ENCODE results near the gene SBF2. TPM values are rescaled to one million over a fixed set of nuclear protein-coding genes. Genes with fewer than 3 reads are reported as not detected.

SBF2 gene
- total RNA-seq, 1 donor from 2014 or later, result 21.1 TPM

DNA sequence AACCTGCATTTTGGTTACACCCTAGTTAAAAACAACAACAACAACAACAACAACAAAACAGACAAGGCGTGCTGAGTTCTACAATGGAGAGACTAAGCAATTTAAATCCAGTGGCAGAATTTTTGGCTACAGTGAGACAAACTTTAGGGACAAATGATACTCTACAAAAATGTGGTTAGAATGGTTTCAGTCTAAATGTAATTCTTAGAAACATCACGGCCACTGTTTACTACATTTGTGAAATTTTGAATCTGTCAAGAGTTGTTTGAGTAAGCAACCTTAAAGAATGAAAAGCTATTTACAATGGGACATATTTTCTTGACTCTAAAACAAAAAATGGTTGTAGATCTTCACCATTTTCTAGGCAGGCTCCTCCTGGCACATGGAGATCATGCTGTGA lies 370.7 kb downstream of the SBF2 start:
- TF ChIP-seq, protein P1, sequence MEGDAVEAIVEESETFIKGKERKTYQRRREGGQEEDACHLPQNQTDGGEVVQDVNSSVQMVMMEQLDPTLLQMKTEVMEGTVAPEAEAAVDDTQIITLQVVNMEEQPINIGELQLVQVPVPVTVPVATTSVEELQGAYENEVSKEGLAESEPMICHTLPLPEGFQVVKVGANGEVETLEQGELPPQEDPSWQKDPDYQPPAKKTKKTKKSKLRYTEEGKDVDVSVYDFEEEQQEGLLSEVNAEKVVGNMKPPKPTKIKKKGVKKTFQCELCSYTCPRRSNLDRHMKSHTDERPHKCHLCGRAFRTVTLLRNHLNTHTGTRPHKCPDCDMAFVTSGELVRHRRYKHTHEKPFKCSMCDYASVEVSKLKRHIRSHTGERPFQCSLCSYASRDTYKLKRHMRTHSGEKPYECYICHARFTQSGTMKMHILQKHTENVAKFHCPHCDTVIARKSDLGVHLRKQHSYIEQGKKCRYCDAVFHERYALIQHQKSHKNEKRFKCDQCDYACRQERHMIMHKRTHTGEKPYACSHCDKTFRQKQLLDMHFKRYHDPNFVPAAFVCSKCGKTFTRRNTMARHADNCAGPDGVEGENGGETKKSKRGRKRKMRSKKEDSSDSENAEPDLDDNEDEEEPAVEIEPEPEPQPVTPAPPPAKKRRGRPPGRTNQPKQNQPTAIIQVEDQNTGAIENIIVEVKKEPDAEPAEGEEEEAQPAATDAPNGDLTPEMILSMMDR (IDR thresholded peaks at IDR 0.05; ENCODE audit: insufficient read depth, low read length, poor library complexity, severe bottlenecking), result no peak
- H3K4me3 ChIP-seq (ENCODE audit: low read depth, low read length), result no peak overlapping the region
- no peak for DNase-seq (ENCODE audit: low read depth)
- H3K36me3 ChIP-seq (ENCODE audit: control insufficient read depth, insufficient read depth, low read length), result no peaks in the 10 kb centered on the region
- H3K27me3 ChIP-seq (ENCODE audit: control insufficient read depth, insufficient read depth, low read length), result no peaks in the 10 kb centered on the region

- TF ChIP-seq, protein P1 (IDR thresholded peaks at IDR 0.05; ENCODE audit: insufficient read depth, low read length, poor library complexity, severe bottlenecking), result no peak
- DNase-seq (ENCODE audit: low read depth), result no peak
- H3K36me3 ChIP-seq (ENCODE audit: control insufficient read depth, insufficient read depth, low read length), result no peaks in the 10 kb centered on the region
Observed at GRCh38 chr11:9922806-9923205, 371.2 kb downstream of the SBF2 start.

GRCh38 chr11:9916480-9916879 lies 377.5 kb downstream of the SBF2 start:
- H3K4me3 ChIP-seq (ENCODE audit: low read depth, low read length), result no peak overlapping the region
- no peaks in the 10 kb centered on the region for H3K36me3 ChIP-seq (ENCODE audit: control insufficient read depth, insufficient read depth, low read length)
- no peak for DNase-seq (ENCODE audit: low read depth)
- H3K27me3 ChIP-seq (ENCODE audit: control insufficient read depth, insufficient read depth, low read length), result no peaks in the 10 kb centered on the region
- TF ChIP-seq, protein P1 (IDR thresholded peaks at IDR 0.05; ENCODE audit: insufficient read depth, low read length, poor library complexity, severe bottlenecking), result no peak

More at GRCh38 chr11:9922806-9923205, 371.2 kb downstream of the SBF2 start:
- Histone ChIP-seq H3K27me3 (ENCODE audit: control insufficient read depth, insufficient read depth, low read length) (no peaks in the 10 kb centered on the region), H3K4me3 (ENCODE audit: low read depth, low read length) (no peak overlapping the region)

DNA sequence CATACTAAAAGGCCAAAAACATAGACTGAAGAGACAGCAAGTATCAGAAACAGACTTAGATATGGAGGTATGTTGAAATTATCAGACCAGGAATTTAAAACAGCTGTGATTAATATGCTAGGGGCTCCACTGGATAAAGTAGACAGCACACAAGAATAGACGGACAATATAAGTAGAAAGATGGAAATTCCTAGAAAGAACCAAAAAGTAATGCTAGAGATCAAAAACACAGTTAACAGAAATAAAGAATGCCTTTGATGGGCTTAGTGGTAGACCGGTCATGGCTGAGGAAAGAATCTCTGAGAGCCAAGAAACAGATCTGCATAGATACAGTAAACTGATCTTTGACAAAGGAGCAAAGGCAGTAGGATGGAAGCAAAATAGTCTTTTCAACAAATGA lies 380.0 kb downstream of the SBF2 start:
- Histone ChIP-seq H3K27me3 (ENCODE audit: control insufficient read depth, insufficient read depth, low read length) (no peaks in the 10 kb centered on the region), H3K4me3 (ENCODE audit: low read depth, low read length) (no peak overlapping the region), H3K36me3 (ENCODE audit: control insufficient read depth, insufficient read depth, low read length) (no peaks in the 10 kb centered on the region)
- no peak for DNase-seq (ENCODE audit: low read depth)
- TF ChIP-seq, protein P1 (IDR thresholded peaks at IDR 0.05; ENCODE audit: insufficient read depth, low read length, poor library complexity, severe bottlenecking), result no peak

- Histone ChIP-seq H3K4me3 (ENCODE audit: low read depth, low read length) (no peak overlapping the region), H3K36me3 (ENCODE audit: control insufficient read depth, insufficient read depth, low read length) (no peaks in the 10 kb centered on the region), H3K27me3 (ENCODE audit: control insufficient read depth, insufficient read depth, low read length) (no peaks in the 10 kb centered on the region)
- TF ChIP-seq, protein P1 (IDR thresholded peaks at IDR 0.05; ENCODE audit: insufficient read depth, low read length, poor library complexity, severe bottlenecking), result no peak
- DNase-seq (ENCODE audit: low read depth), result peak; percentile 63
Observed at GRCh38 chr11:9905960-9906791, 387.8 kb downstream of the SBF2 start.
